Activated B cell treated with CpG ODN at 0.5 μM for 24 hours (primary cell): Measurements from ENCODE around the gene ADAMTSL3. TPM values are rescaled to one million over a fixed set of nuclear protein-coding genes. Genes with fewer than 3 reads are reported as not detected.

Experiments used
- ATAC-seq: fragments of 200-7000 bp; cut with Tn5 transposase; one replicate; pipeline ENCODE4 v1.10.0; 2021; ENCODE audit warnings: low read depth, mild to moderate bottlenecking, moderate library complexity
- CTCF ChIA-PET: fragments of 350-600 bp; sonication (Branson Sonifier 250); formaldehyde crosslinking; loops from one replicate; lab custom pipeline; 2021; ENCODE audit warnings: antibody characterized with exemption; lab: Charles Lee
- POLR2A ChIA-PET: fragments of 350-600 bp; sonication (Branson Sonifier 250); formaldehyde crosslinking; loops from one replicate; lab custom pipeline; 2021; ENCODE audit warnings: antibody characterized with exemption; lab: Charles Lee
- DNase-seq: peaks from one replicate; pipeline ENCODE4 v3.0.0; 2022
- H3K27ac Mint-ChIP-seq: one replicate; pipeline ENCODE4 v1.8.0; 2020; ENCODE audit warnings: mixed read lengths
- H3K27me3 Mint-ChIP-seq: one replicate; pipeline ENCODE4 v1.8.0; 2021; ENCODE audit warnings: mixed read lengths
- H3K36me3 Mint-ChIP-seq: one replicate; pipeline ENCODE4 v1.8.0; 2021; ENCODE audit warnings: low read depth, mixed read lengths
- H3K4me1 Mint-ChIP-seq: one replicate; pipeline ENCODE4 v1.8.0; 2021; ENCODE audit warnings: mixed read lengths
- H3K4me3 Mint-ChIP-seq: one replicate; pipeline ENCODE4 v1.8.0; 2020; ENCODE audit warnings: mild to moderate bottlenecking, mixed read lengths
- H3K9me3 Mint-ChIP-seq: one replicate; pipeline ENCODE4 v1.8.0; 2020; ENCODE audit warnings: mixed read lengths
- CTCF ChIP-seq: fragments of 200-600 bp; IDR thresholded peaks from one replicate; pipeline ENCODE4 v1.8.0; 2022; ENCODE audit warnings: antibody characterized with exemption, mild to moderate bottlenecking
- intact Hi-C: fragments of 100-400 bp; cut with micrococcal nuclease; formaldehyde crosslinking; loops from one replicate; pipeline ENCODE4 v1.15.1; 2024
- total RNA-seq: library from RNA; stranded (reverse); gene quantifications from 2 replicates; pipeline ENCODE4 v1.2.3, GENCODE V29; 2022

Gene ADAMTSL3
- total RNA-seq, 1 donor from 2014 or later = not detected

GRCh38 chr15:84022516-84022915 is 368.6 kb downstream of the ADAMTSL3 start:
- DNase-seq (no peak), ATAC-seq (no peak)
- no peaks in the 10 kb centered on the region for H3K4me1 Mint-ChIP-seq
- TF ChIP-seq CTCF = no peak
- H3K4me3 Mint-ChIP-seq = no peak overlapping the region
- no peaks in the 10 kb centered on the region for H3K27me3 Mint-ChIP-seq
- POLR2A ChIA-PET = no interaction called here
- no peaks in the 10 kb centered on the region for H3K36me3 Mint-ChIP-seq
- no peak overlapping the region for H3K27ac Mint-ChIP-seq
- H3K9me3 Mint-ChIP-seq = peaks cover 3% of the 10 kb centered on the region
- CTCF ChIA-PET = no interaction called here
- intact Hi-C loops = loop anchor here (10.0 kb wide), 1 partner anchor 288 kb away; no protein-coding TSS in a partner anchor

GRCh38 chr15:84023636-84024035 is 369.7 kb downstream of the ADAMTSL3 start:
- Mint-ChIP-seq H3K36me3 (no peaks in the 10 kb centered on the region), H3K27ac (no peak overlapping the region), H3K4me1 (no peaks in the 10 kb centered on the region), H3K4me3 (no peak overlapping the region), H3K9me3 (peaks cover 3% of the 10 kb centered on the region), H3K27me3 (no peaks in the 10 kb centered on the region)
- ChIA-PET POLR2A (no interaction called here), CTCF (no interaction called here)
- ATAC-seq (no peak), DNase-seq (no peak)
- TF ChIP-seq CTCF = no peak
- intact Hi-C loops = loop anchor here (10.0 kb wide), 1 partner anchor 289 kb away; no protein-coding TSS in a partner anchor

- Mint-ChIP-seq H3K4me3 (no peak overlapping the region), H3K27me3 (peaks cover 3% of the 10 kb centered on the region), H3K27ac (no peak overlapping the region), H3K4me1 (no peaks in the 10 kb centered on the region), H3K36me3 (no peaks in the 10 kb centered on the region), H3K9me3 (peaks cover 12% of the 10 kb centered on the region)
- no peak for TF ChIP-seq CTCF
- ATAC-seq (no peak), DNase-seq (no peak)
- CTCF ChIA-PET = interaction anchor here (1.3 kb wide), 1 partner anchor 472 kb away, joined by 3 read pairs; no protein-coding TSS in a partner anchor
- POLR2A ChIA-PET = no interaction called here
- intact Hi-C loops = no loop called here
Measured at GRCh38 chr15:84033793-84034553, 380.1 kb downstream of the ADAMTSL3 start.

DNA sequence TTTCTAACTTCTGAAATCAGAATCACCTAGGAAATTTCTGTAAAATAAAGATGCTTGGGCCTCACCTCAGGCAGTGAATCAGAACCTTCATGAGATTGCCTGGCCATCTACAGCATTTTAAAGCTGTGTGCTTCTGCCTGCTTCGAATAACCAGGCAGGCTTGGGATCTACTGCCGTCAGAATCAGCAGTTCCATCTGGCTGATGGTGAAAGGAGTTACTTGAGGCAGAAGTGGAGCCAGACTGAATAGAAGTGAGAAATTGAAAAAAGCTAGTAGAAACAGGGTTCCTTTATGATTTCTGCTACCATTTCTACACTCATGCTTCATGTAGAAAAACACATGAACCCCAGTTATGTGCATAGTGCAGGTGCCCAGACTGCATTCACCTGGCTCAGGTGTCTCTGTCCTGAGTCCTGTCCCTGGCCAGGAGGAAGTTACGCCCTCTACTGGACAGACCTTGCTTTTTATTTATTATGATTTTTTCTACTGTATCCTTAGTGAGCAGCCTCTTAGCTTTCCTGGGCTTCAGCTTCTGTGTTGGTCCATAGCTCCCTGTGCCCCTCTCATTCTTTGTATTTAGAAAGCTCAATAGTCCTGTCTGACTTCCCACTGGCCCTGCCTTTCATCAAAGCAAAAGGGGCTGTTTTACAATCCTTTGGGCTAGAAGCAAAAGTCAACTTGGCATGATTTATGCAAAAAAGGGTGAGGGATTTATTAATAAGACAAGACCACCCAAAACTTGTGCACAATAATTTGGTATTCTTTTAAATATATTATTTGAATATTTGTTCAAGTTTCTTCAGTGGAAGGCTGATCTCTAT is 380.9 kb downstream of the ADAMTSL3 start:
- POLR2A ChIA-PET = no interaction called here
- TF ChIP-seq CTCF = no peak
- H3K27ac Mint-ChIP-seq = no peak overlapping the region
- ATAC-seq (no peak), DNase-seq (no peak)
- no peaks in the 10 kb centered on the region for H3K4me1 Mint-ChIP-seq
- no peak overlapping the region for H3K4me3 Mint-ChIP-seq
- intact Hi-C loops = no loop called here
- peaks cover 5% of the 10 kb centered on the region for H3K27me3 Mint-ChIP-seq
- CTCF ChIA-PET = interaction anchor here (0.8 to 1.5 kb wide), 3 partner anchors 469 to 597 kb away, joined by 3 read pairs; no protein-coding TSS in a partner anchor
- H3K9me3 Mint-ChIP-seq = peaks cover 7% of the 10 kb centered on the region
- H3K36me3 Mint-ChIP-seq = no peaks in the 10 kb centered on the region

DNA sequence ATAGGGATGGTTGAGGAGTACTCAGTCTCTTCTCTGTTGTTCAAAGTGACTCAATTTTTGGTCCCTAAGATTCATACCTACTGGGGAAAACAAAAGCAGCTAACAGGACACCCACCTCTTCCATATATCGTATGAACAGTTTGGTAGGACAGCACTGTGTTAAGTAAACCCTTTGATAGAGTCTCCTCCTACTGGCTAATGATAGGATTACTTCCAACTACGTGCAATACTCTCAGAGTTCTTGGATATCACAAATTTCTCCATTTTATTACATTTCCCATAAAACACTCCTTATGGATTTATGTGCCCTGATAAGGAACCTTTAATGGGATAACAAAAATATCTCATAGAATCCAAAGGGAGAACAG is 381.5 kb downstream of the ADAMTSL3 start:
- ChIA-PET POLR2A (no interaction called here), CTCF (interaction anchor here (0.8 to 1.5 kb wide), 3 partner anchors 470 to 597 kb away, joined by 3 read pairs; no protein-coding TSS in a partner anchor)
- intact Hi-C loops = no loop called here
- no peak for TF ChIP-seq CTCF
- Mint-ChIP-seq H3K4me3 (no peak overlapping the region), H3K27ac (no peak overlapping the region), H3K36me3 (no peaks in the 10 kb centered on the region), H3K4me1 (no peaks in the 10 kb centered on the region), H3K27me3 (peaks cover 6% of the 10 kb centered on the region), H3K9me3 (peaks cover 3% of the 10 kb centered on the region)
- DNase-seq (no peak), ATAC-seq (no peak)
